ENCODE results near the gene SH3RF3. TPM values are rescaled to one million over a fixed set of nuclear protein-coding genes. Genes with fewer than 3 reads are reported as not detected.

Gene SH3RF3
- total and polyA plus RNA-seq, 9 of the 15 experiments (the other 6 are each of a cell fraction or from before 2014, with no cell fraction given): 0.02 TPM; not detected in 8

GRCh38 chr2:109352056-109352897 is 223.3 kb downstream of the SH3RF3 start:
- no peak overlapping the region for H2AFZ ChIP-seq (ENCODE audit: low read depth, low read length)
- H3K9ac ChIP-seq (ENCODE audit: insufficient read depth in 1 of 2, low read depth in 2 of 2, low read length in 2 of 2): no peak overlapping the region
- no peaks in the 10 kb centered on the region for H3K79me2 ChIP-seq (ENCODE audit: control insufficient read depth, insufficient read depth, low read length)
- H3K27ac ChIP-seq (ENCODE audit: extremely low read depth, low read depth, low read length): no peak overlapping the region
- in situ Hi-C loops (cut with MboI) (no loop called here), intact Hi-C loops (cut with micrococcal nuclease) (no loop called here)
- H3K9me1 ChIP-seq (ENCODE audit: control insufficient read depth, insufficient read depth, low read length): no peaks in the 10 kb centered on the region
- no peak overlapping the region for H3K4me2 ChIP-seq (ENCODE audit: insufficient read depth, low read length)
- H3K36me3 ChIP-seq (ENCODE audit: control insufficient read depth, insufficient read depth, low read length): no peaks in the 10 kb centered on the region
- CTCF ChIA-PET (ENCODE audit: low intra/inter-chr PET ratio): no interaction called here
- WGBS (ENCODE audit: insufficient coverage, low coverage, missing lambda C conversion rate): 1% methylated on average over 20 of the region's 20 CpGs
- no TSS peak for BruUV-seq (replicated peaks)
- no peak for DNase-seq (ENCODE audit: extremely low read depth in 1 of 4, low spot score in 3 of 4)
- POLR2A ChIA-PET: interaction anchor here (0.7 kb wide), 1 partner anchor 87 kb away, joined by 4 read pairs; no protein-coding TSS in a partner anchor
- no peaks in the 10 kb centered on the region for H3K9me3 ChIP-seq (replicated peaks; ENCODE audit: control insufficient read depth, insufficient read depth, low read depth, low read length)
- no peaks in the 10 kb centered on the region for H3K4me1 ChIP-seq (replicated peaks in 1 of 2; ENCODE audit: control insufficient read depth in 2 of 2, insufficient read depth in 2 of 2, low read length in 2 of 2)
- FAIRE-seq: no peak
- H3K27me3 ChIP-seq (ENCODE audit: control insufficient read depth in 2 of 2, insufficient read depth in 2 of 2, low read length in 2 of 2): peaks cover 6 to 38% of the 10 kb centered on the region in 2 experiments; a peak in 3 of 5 replicates
- H4K20me1 ChIP-seq (replicated peaks; ENCODE audit: control insufficient read depth, insufficient read depth, low read length): no peaks in the 10 kb centered on the region
- no peak overlapping the region for H3K4me3 ChIP-seq
- no peak for ATAC-seq
- no peak for TF ChIP-seq ZNF584 (CRISPR knock-in tag; IDR thresholded peaks at IDR 0.05; ENCODE audit: low read depth)
- no peak for TF ChIP-seq MECOM (CRISPR knock-in tag; IDR thresholded peaks at IDR 0.05)
- TF ChIP-seq ZNF830 (CRISPR knock-in tag; IDR thresholded peaks at IDR 0.05): no peak
- TF ChIP-seq KAT8 (IDR thresholded peaks at IDR 0.05; ENCODE audit: low read depth): no peak
- TF ChIP-seq ZNF280A (IDR thresholded peaks at IDR 0.05; ENCODE audit: low read depth, partially characterized antibody): no peak
- TF ChIP-seq ZNF143 (CRISPR knock-in tag; IDR thresholded peaks at IDR 0.05): no peak
- no peak for TF ChIP-seq CTCF (IDR thresholded peaks at IDR 0.05 in 2 of 3, conservative IDR thresholded peaks at IDR 0.05 in 1 of 3; ENCODE audit: insufficient read depth in 2 of 3, low read depth in 1 of 3, low read length in 3 of 3)
- TF ChIP-seq, protein P1, sequence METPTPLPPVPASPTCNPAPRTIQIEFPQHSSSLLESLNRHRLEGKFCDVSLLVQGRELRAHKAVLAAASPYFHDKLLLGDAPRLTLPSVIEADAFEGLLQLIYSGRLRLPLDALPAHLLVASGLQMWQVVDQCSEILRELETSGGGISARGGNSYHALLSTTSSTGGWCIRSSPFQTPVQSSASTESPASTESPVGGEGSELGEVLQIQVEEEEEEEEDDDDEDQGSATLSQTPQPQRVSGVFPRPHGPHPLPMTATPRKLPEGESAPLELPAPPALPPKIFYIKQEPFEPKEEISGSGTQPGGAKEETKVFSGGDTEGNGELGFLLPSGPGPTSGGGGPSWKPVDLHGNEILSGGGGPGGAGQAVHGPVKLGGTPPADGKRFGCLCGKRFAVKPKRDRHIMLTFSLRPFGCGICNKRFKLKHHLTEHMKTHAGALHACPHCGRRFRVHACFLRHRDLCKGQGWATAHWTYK (CRISPR knock-in tag; IDR thresholded peaks at IDR 0.05): no peak
- TF ChIP-seq HCFC1 (IDR thresholded peaks at IDR 0.05; ENCODE audit: low read depth, low read length): no peak
- no peak for TF ChIP-seq HNRNPH1 (optimal IDR thresholded peaks at IDR 0.05; ENCODE audit: low read depth, low read length)
- no peak for TF ChIP-seq POLR2H (tag; IDR thresholded peaks at IDR 0.05; ENCODE audit: low read depth)
- TF ChIP-seq SLC30A9 (CRISPR knock-in tag; IDR thresholded peaks at IDR 0.05): no peak
- TF ChIP-seq FOXK2 (conservative IDR thresholded peaks at IDR 0.05 in 1 of 2, IDR thresholded peaks at IDR 0.05 in 1 of 2; ENCODE audit: low read depth in 2 of 2): no peak
- TF ChIP-seq, protein P2, sequence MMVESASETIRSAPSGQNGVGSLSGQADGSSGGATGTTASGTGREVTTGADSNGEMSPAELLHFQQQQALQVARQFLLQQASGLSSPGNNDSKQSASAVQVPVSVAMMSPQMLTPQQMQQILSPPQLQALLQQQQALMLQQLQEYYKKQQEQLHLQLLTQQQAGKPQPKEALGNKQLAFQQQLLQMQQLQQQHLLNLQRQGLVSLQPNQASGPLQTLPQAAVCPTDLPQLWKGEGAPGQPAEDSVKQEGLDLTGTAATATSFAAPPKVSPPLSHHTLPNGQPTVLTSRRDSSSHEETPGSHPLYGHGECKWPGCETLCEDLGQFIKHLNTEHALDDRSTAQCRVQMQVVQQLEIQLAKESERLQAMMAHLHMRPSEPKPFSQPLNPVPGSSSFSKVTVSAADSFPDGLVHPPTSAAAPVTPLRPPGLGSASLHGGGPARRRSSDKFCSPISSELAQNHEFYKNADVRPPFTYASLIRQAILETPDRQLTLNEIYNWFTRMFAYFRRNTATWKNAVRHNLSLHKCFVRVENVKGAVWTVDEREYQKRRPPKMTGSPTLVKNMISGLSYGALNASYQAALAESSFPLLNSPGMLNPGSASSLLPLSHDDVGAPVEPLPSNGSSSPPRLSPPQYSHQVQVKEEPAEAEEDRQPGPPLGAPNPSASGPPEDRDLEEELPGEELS (CRISPR knock-in tag; IDR thresholded peaks at IDR 0.05; ENCODE audit: borderline replicate concordance): no peak
